H1 (cell line): ENCODE data around the gene USP36. TPM values are rescaled to one million over a fixed set of nuclear protein-coding genes. Genes with fewer than 3 reads are reported as not detected.

Experiments used
- CTCF ChIA-PET: fragments of 300-600 bp; sonication (Branson Sonifier 250); formaldehyde crosslinking; loops from one replicate; lab custom pipeline; 2021; ENCODE audit not compliant: partially characterized antibody; lab: Charles Lee
- POLR2A ChIA-PET: fragments of 300-600 bp; sonication (Branson Sonifier 250); formaldehyde crosslinking; loops from one replicate; lab custom pipeline; 2021; ENCODE audit warnings: inconsistent platforms; ENCODE audit not compliant: partially characterized antibody; lab: Charles Lee
- DNase-seq, 2 experiments: peaks; one replicate each; pipeline versions ENCODE4 v3.0.0 to v3.0.0-alpha.2; 2010 to 2022; ENCODE audit warnings: low spot score in 2 of 2, low read depth in 1 of 2, mixed read lengths in 1 of 2
- FAIRE-seq: peaks from 2 replicates; lab custom pipeline; 2011; peaks lifted over from hg19 to GRCh38; lab: Jason Lieb, UNC
- H2AFZ ChIP-seq: 2 replicates; pipeline ENCODE4 v1.8.1; 2012; ENCODE audit warnings: low read length, inconsistent platforms
- H2AK5ac ChIP-seq: 2 replicates; pipeline ENCODE4 v1.6.1; 2013; ENCODE audit warnings: low read depth, low read length
- H2BK120ac ChIP-seq: replicated peaks from 2 replicates; pipeline ENCODE3; 2013; ENCODE audit warnings: low read depth, low read length, inconsistent platforms
- H2BK12ac ChIP-seq: 2 replicates; pipeline ENCODE4 v1.6.1; 2013; ENCODE audit warnings: low read depth, low read length
- H2BK15ac ChIP-seq: 2 replicates; pipeline ENCODE4 v1.6.1; 2013; ENCODE audit warnings: low read length
- H2BK20ac ChIP-seq: 2 replicates; pipeline ENCODE4 v1.6.1; 2013; ENCODE audit warnings: low read length
- H2BK5ac ChIP-seq: 2 replicates; pipeline ENCODE4 v1.6.1; 2013; ENCODE audit warnings: low read depth, low read length
- H3K14ac ChIP-seq: 2 replicates; pipeline ENCODE4 v1.6.1; 2013; ENCODE audit warnings: inconsistent platforms; ENCODE audit not compliant: insufficient read length
- H3K18ac ChIP-seq: 2 replicates; pipeline ENCODE4 v1.6.1; 2013; ENCODE audit warnings: low read length; ENCODE audit errors: extremely low read depth
- H3K23ac ChIP-seq: 2 replicates; pipeline ENCODE4 v1.6.1; 2013; ENCODE audit warnings: inconsistent platforms; ENCODE audit not compliant: insufficient read length
- H3K23me2 ChIP-seq: 2 replicates; pipeline ENCODE4 v1.6.1; 2013; ENCODE audit warnings: low read depth, low read length
- H3K27ac ChIP-seq: 2 replicates; pipeline ENCODE4 v1.6.1; 2011; ENCODE audit warnings: low read depth, low read length, inconsistent platforms
- H3K27me3 ChIP-seq, 4 experiments: replicated peaks in 1 of 4; 1 replicate in 1 of 4; 2 replicates in 3 of 4; pipeline versions ENCODE4 v1.6.1 to v1.8.1; 2011 to 2013; ENCODE audit warnings: low read length in 3 of 4, mild to moderate bottlenecking in 3 of 4, inconsistent platforms in 2 of 4, mixed read lengths in 2 of 4, moderate library complexity in 1 of 4; ENCODE audit not compliant: control insufficient read depth in 3 of 4, insufficient read depth in 3 of 4; ENCODE audit errors: extremely low read depth in 1 of 4
- H3K36me3 ChIP-seq, 4 experiments: 2 replicates each; pipeline versions ENCODE4 v1.6.1 to v1.8.1; 2011 to 2013; ENCODE audit warnings: mild to moderate bottlenecking in 4 of 4, low read length in 3 of 4, moderate library complexity in 2 of 4, control low read depth in 1 of 4, inconsistent platforms in 1 of 4; ENCODE audit not compliant: insufficient read depth in 4 of 4, control insufficient read depth in 2 of 4
- H3K4ac ChIP-seq: replicated peaks from 2 replicates; pipeline ENCODE3; 2013; ENCODE audit warnings: low read length, low read depth, mixed read lengths, inconsistent platforms; ENCODE audit not compliant: insufficient read length
- H3K4me1 ChIP-seq, 4 experiments: replicated peaks in 1 of 4; 1 replicate in 1 of 4; 2 replicates in 3 of 4; pipeline versions ENCODE4 v1.6.1 to v1.8.1; 2011 to 2013; ENCODE audit warnings: low read length in 3 of 4, inconsistent platforms in 2 of 4, mixed read lengths in 1 of 4; ENCODE audit not compliant: insufficient read depth in 4 of 4, control insufficient read depth in 3 of 4
- H3K4me2 ChIP-seq, 2 experiments: 2 replicates each; pipeline versions ENCODE4 v1.6.1 to v1.8.1; 2011 to 2013; ENCODE audit warnings: low read depth in 2 of 2, low read length in 2 of 2, control low read depth in 1 of 2, inconsistent platforms in 1 of 2, mild to moderate bottlenecking in 1 of 2; ENCODE audit not compliant: insufficient read depth in 1 of 2
- H3K4me3 ChIP-seq, 4 experiments: fragments of 200-600, 300-600 bp in 1 of 4; sonication (generic), shearing (Covaris generic), sonication (Bioruptor Twin) in 1 of 4; 2 replicates each; pipeline versions ENCODE4 v1.5.1 to v1.8.1; 2011 to 2016; ENCODE audit warnings: low read length in 4 of 4, low read depth in 3 of 4, control low read depth in 2 of 4, inconsistent platforms in 2 of 4, mild to moderate bottlenecking in 2 of 4, mixed read lengths in 1 of 4, moderate library complexity in 1 of 4; ENCODE audit not compliant: insufficient read depth in 2 of 4; ENCODE audit errors: extremely low read depth in 1 of 4
- H3K56ac ChIP-seq: replicated peaks from 2 replicates; pipeline ENCODE3; 2013; ENCODE audit warnings: low read depth, mild to moderate bottlenecking, mixed read lengths, low read length, inconsistent platforms; ENCODE audit not compliant: insufficient read length
- H3K79me1 ChIP-seq: 2 replicates; pipeline ENCODE4 v1.6.1; 2013; ENCODE audit warnings: low read depth, low read length, control low read depth
- H3K79me2 ChIP-seq, 2 experiments: 2 replicates each; pipeline versions ENCODE4 v1.6.1 to v1.8.1; 2012 to 2013; ENCODE audit warnings: low read length in 2 of 2, mild to moderate bottlenecking in 2 of 2, inconsistent platforms in 1 of 2; ENCODE audit not compliant: insufficient read depth in 2 of 2, control insufficient read depth in 1 of 2
- H3K9ac ChIP-seq, 4 experiments: replicated peaks in 1 of 4; 1 replicate in 1 of 4; 2 replicates in 3 of 4; pipeline versions ENCODE4 v1.6.1 to v1.8.1; 2011 to 2013; ENCODE audit warnings: low read depth in 3 of 4, low read length in 3 of 4, control low read depth in 2 of 4, mild to moderate bottlenecking in 2 of 4, moderate library complexity in 2 of 4, inconsistent platforms in 1 of 4; ENCODE audit errors: extremely low read depth in 1 of 4
- H3K9me3 ChIP-seq, 2 experiments: 2 replicates each; pipeline versions ENCODE4 v1.6.1 to v1.8.1; 2012 to 2013; ENCODE audit warnings: mild to moderate bottlenecking in 2 of 2, moderate library complexity in 2 of 2, control low read depth in 1 of 2, inconsistent platforms in 1 of 2, low read depth in 1 of 2, low read length in 1 of 2, mixed read lengths in 1 of 2; ENCODE audit not compliant: insufficient read depth in 2 of 2
- H4K20me1 ChIP-seq, 2 experiments: replicated peaks in 1 of 2; 2 replicates each; pipeline versions ENCODE3 to v1.8.1; 2011 to 2013; ENCODE audit warnings: inconsistent platforms in 2 of 2, low read length in 2 of 2, mild to moderate bottlenecking in 1 of 2; ENCODE audit not compliant: insufficient read depth in 2 of 2, control insufficient read depth in 1 of 2
- H4K5ac ChIP-seq: 2 replicates; pipeline ENCODE4 v1.6.1; 2013; ENCODE audit warnings: low read length, low read depth, mixed read lengths, inconsistent platforms; ENCODE audit not compliant: insufficient read length
- H4K8ac ChIP-seq: 2 replicates; pipeline ENCODE4 v1.8.0; 2013; ENCODE audit warnings: mild to moderate bottlenecking, moderate library complexity, low read length, inconsistent platforms; ENCODE audit not compliant: insufficient read depth; ENCODE audit errors: extremely low read depth
- H4K91ac ChIP-seq: replicated peaks from 2 replicates; pipeline ENCODE3; 2013; ENCODE audit warnings: low read length, mixed read lengths, inconsistent platforms; ENCODE audit not compliant: insufficient read length
- CBX5 ChIP-seq: fragments of 300-800, 300-1000 bp; sonication (generic); IDR thresholded peaks from 2 replicates; pipeline ENCODE4 v1.7.1; 2016; ENCODE audit warnings: antibody characterized with exemption, low read length, low read depth
- CHD2 ChIP-seq: IDR thresholded peaks from 2 replicates; pipeline ENCODE4 v1.6.1; 2012; ENCODE audit warnings: low read length, improper control_type of control experiment
- HDAC6 ChIP-seq: IDR thresholded peaks from one replicate; pipeline ENCODE4 v1.7.1; 2012; ENCODE audit warnings: low read depth, mild to moderate bottlenecking, inconsistent platforms, low read length, moderate library complexity
- RAD21 ChIP-seq, 2 experiments: IDR thresholded peaks in 1 of 2; conservative IDR thresholded peaks in 1 of 2; 2 replicates each; pipeline ENCODE4 v1.6.1; 2011; ENCODE audit warnings: low read depth in 2 of 2, low read length in 2 of 2, improper control_type of control experiment in 1 of 2, inconsistent platforms in 1 of 2, mild to moderate bottlenecking in 1 of 2, moderate library complexity in 1 of 2
- RBBP5 ChIP-seq: IDR thresholded peaks from 2 replicates; pipeline ENCODE4 v1.7.1; 2012; ENCODE audit warnings: low read depth, mild to moderate bottlenecking, inconsistent platforms, low read length, moderate library complexity, borderline replicate concordance
- RNF2 ChIP-seq: fragments of 200-900, 300-1000 bp; sonication (generic); IDR thresholded peaks from 2 replicates; pipeline ENCODE4 v1.7.1; 2016; ENCODE audit warnings: borderline replicate concordance, low read depth, mild to moderate bottlenecking, antibody characterized with exemption, low read length; ENCODE audit not compliant: poor library complexity, severe bottlenecking; ENCODE audit errors: missing control alignments
- SP1 ChIP-seq: IDR thresholded peaks from 2 replicates; pipeline ENCODE4 v1.6.1; 2011; ENCODE audit warnings: low read depth, low read length
- WGBS, 2 experiments: shearing (Covaris generic) in 1 of 2; methylation state at CpG; one replicate each; pipeline versions ENCODE4 v1.1.6 to v1.1.7; 2013 to 2015; ENCODE audit warnings: low lambda C conversion rate in 2 of 2, mixed read lengths in 2 of 2, inconsistent platforms in 1 of 2, low coverage in 1 of 2, missing lambda C conversion rate in 1 of 2; ENCODE audit not compliant: insufficient replicate concordance in 2 of 2, insufficient coverage in 1 of 2, insufficient read length in 1 of 2; ENCODE audit errors: extremely low coverage in 1 of 2, missing lambda C conversion rate in 1 of 2; 5-methylcytosine and 5-hydroxymethylcytosine counted together
- polyA plus RNA-seq, 7 experiments: library from polyadenylated mRNA; depleted of rRNA in 3 of 7; stranded (reverse) in 5 of 7; unstranded in 2 of 7; fragments of >200 nt in 5 of 7; fragments of 200-250 nt in 2 of 7; gene quantifications; 1 replicate in 5 of 7; 2 replicates in 1 of 7; 4 replicates in 1 of 7; pipeline versions ENCODE4 v1.2.1 to v1.2.3, GENCODE V29; 2011 to 2013; ENCODE audit warnings: missing spikeins in 2 of 7, mixed read lengths in 2 of 7
- total RNA-seq: library from RNA; stranded (reverse); fragmentation: NEBNext Ultra II Directional; extraction: Animal tissue kit (Norgen Biotek cat#: 25700); gene quantifications from 2 replicates; pipeline ENCODE4 v1.2.1, GENCODE V29; 2021
- TF ChIP-seq, protein P1 (sequence below): IDR thresholded peaks from 2 replicates; pipeline ENCODE4 v1.6.1; 2012; ENCODE audit warnings: inconsistent platforms
- TF ChIP-seq, protein P2 (sequence below), 3 experiments: IDR thresholded peaks; 1 replicate in 2 of 3; 2 replicates in 1 of 3; pipeline versions ENCODE4 v1.5.1 to v1.6.1; 2011; ENCODE audit warnings: low read length in 3 of 3, mild to moderate bottlenecking in 3 of 3, inconsistent platforms in 2 of 3, low read depth in 1 of 3, moderate library complexity in 1 of 3; ENCODE audit not compliant: insufficient read depth in 1 of 3; ENCODE audit errors: control extremely low read depth in 1 of 3

The USP36 gene
- total and polyA plus RNA-seq, 2 of the 8 experiments (the other 6 are each of a cell fraction or from before 2014, with no cell fraction given): 40.7 to 67.7 TPM

DNA sequence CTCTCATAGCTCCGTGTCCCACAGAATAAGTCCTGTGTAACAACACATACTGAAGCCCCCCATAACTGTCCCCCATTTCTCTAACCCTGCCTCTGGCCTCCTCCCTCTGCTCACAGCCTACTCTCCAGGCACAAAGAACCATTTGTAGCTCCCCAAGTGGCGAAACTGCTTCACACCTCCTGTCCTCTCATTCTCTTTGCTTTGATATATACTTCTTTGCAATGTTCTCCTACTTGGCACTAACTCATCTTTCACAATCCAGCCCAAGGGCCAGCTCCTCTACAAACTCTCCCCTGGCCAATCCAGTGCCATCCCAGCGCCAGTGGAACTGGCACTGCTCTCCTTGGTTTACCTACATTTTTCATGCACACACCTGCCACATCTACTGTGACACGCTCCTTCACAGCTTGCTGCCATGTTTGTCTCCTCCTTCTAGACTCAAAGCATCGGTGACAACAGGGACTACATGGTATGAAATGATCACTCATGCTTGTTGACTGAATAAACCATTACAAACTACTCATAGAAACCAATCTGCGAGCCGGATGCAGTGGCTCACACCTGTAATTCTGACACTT lies 71.3 kb downstream of the USP36 start:
- DNase-seq (no peak), FAIRE-seq (no peak)
- CTCF ChIA-PET: interaction anchor here (0.6 to 2.1 kb wide), 7 partner anchors 11 to 347 kb away, joined by 3 to 5 read pairs (median 4); no protein-coding TSS in a partner anchor
- Histone ChIP-seq H3K9me3 (no peaks in the 10 kb centered on the region), H3K18ac (no peak overlapping the region), H4K91ac (no peak overlapping the region), H3K4me3 (no peak overlapping the region), H3K9ac (no peak overlapping the region), H2BK120ac (no peak overlapping the region), H4K8ac (no peak overlapping the region), H3K23me2 (peaks cover 2% of the 10 kb centered on the region; the same call in 1 of the 2 replicates), H2BK15ac (no peak overlapping the region), H2AFZ (no peak overlapping the region), H3K27ac (no peak overlapping the region), H3K4me1 (no peaks in the 10 kb centered on the region; a peak in 1 of 7 replicates), H3K36me3 (no peaks in the 10 kb centered on the region), H3K4ac (no peak overlapping the region), H4K5ac (no peak overlapping the region), H2AK5ac (no peak overlapping the region), H2BK12ac (no peak overlapping the region), H2BK5ac (no peak overlapping the region), H4K20me1 (peaks cover 0 to 6% of the 10 kb centered on the region in 2 experiments), H3K79me1 (peaks cover 9% of the 10 kb centered on the region), H3K4me2 (no peak overlapping the region), H3K27me3 (no peaks in the 10 kb centered on the region), H2BK20ac (no peak overlapping the region), H3K14ac (no peak overlapping the region), H3K79me2 (peaks cover 0 to 4% of the 10 kb centered on the region in 2 experiments; a peak in 1 of 4 replicates), H3K56ac (no peak overlapping the region), H3K23ac (no peak overlapping the region)
- POLR2A ChIA-PET: no interaction called here
- WGBS, 2 experiments: 90% methylated on average over 7 of the region's 7 CpGs; no CpG with 5 or more reads in 1 of the 2 experiments
- TF ChIP-seq CHD2 (no peak), CBX5 (no peak), RBBP5 (no peak), RNF2 (no peak), RAD21 (IDR thresholded peaks at IDR 0.05 in 1 of 2, conservative IDR thresholded peaks at IDR 0.05 in 1 of 2; ENCODE audit: low read depth in 2 of 2, low read length in 2 of 2) (0 out of 4 replicates have a peak, but pooled peaks of 1 of the 2 experiments have one; percentile 11), HDAC6 (no peak), SP1 (no peak)
- TF ChIP-seq, protein P1, sequence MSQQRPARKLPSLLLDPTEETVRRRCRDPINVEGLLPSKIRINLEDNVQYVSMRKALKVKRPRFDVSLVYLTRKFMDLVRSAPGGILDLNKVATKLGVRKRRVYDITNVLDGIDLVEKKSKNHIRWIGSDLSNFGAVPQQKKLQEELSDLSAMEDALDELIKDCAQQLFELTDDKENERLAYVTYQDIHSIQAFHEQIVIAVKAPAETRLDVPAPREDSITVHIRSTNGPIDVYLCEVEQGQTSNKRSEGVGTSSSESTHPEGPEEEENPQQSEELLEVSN: no peak
- TF ChIP-seq, protein P2, sequence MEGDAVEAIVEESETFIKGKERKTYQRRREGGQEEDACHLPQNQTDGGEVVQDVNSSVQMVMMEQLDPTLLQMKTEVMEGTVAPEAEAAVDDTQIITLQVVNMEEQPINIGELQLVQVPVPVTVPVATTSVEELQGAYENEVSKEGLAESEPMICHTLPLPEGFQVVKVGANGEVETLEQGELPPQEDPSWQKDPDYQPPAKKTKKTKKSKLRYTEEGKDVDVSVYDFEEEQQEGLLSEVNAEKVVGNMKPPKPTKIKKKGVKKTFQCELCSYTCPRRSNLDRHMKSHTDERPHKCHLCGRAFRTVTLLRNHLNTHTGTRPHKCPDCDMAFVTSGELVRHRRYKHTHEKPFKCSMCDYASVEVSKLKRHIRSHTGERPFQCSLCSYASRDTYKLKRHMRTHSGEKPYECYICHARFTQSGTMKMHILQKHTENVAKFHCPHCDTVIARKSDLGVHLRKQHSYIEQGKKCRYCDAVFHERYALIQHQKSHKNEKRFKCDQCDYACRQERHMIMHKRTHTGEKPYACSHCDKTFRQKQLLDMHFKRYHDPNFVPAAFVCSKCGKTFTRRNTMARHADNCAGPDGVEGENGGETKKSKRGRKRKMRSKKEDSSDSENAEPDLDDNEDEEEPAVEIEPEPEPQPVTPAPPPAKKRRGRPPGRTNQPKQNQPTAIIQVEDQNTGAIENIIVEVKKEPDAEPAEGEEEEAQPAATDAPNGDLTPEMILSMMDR (IDR thresholded peaks at IDR 0.05; ENCODE audit: control extremely low read depth in 1 of 3, insufficient read depth in 1 of 3, low read depth in 1 of 3, low read length in 3 of 3): peak; percentile 20 to 41 (median 34); a peak in 3 of 4 replicates
